Fibroblast of peridontal ligament (primary cell): ENCODE measurements around the gene RHBDD3.

Source experiments
- DNase-seq: peaks from one replicate; pipeline ENCODE4 v3.0.0-alpha.2; 2010; ENCODE audit errors: extremely low read depth

The RHBDD3 gene

DNA sequence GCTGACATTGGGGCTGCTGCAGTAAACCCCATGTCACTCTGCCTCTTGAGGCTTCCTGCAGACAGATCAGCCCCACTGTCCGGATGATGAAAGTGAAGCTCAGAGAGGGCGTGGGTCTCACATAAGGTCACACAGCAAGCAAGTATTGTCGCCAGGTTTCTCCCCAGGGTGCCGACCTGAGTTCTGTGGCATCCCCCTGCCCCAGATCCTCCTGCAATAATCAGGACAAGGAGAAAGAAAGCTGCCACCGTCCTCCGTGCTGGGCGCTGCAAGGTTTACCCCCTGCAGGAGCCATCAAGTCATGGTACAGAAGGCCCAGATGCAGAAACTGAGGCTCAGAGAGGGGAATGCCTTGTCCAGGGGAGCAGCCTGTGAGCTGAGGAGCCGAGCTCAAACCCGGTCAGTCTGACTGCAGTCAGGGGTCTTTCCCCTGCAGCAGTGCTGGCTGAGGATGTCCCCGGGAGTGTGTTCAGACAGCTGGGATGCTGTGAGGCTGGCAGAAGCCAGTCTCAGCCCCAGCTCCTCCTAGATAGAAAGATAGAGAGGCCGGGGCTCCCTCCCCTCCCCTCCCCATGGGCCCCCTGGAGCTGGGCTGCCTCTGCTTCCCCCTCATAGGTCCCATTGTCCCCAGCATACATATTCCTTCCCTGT, 48.9 kb downstream of the RHBDD3 start:
- no peak for DNase-seq

DNA sequence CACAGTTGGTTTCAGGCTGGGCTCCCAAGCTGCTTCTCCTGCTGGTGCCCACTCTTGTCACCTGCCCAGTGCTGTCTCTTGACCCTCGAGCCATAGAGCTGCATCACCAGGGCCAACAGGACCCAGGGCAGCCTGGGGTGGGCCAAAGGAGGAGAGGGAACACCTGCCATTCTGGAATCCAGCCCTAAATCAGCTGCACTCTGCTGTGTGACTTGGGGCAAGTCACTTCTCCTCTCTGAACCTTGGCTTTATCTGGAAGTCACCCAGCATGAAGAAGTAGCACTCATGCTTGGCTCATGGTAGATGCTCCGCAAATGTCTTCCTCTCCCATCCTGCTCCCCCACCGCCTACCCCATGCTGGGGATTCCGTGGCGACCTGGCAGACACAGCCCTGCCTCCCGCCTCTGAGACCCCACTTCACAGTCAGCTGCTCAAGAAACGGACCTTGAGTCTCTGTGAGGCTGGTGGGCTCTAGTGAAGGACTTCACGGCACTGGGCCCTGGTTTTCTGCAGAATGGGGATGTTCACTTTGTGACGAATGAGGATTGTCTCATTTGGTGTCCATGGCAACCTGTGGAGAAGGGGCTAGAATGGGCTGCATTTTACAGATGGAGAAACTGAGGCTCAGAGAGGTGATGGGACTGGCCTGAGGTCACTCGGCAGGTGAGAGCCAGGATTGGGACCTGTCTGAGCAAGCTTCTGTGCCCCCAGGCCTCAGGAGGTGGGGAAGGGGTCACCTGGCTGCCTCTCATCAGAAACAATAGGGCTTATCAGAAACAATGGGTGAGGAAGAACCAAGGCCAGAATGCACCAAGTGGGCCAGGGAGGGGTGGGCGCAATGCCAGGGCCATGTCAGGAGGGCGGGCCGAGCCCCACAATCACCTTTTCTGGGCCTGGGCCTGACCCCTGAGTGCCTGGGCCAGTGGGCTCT, 49.7 kb downstream of the RHBDD3 start:
- no peak for DNase-seq

DNA sequence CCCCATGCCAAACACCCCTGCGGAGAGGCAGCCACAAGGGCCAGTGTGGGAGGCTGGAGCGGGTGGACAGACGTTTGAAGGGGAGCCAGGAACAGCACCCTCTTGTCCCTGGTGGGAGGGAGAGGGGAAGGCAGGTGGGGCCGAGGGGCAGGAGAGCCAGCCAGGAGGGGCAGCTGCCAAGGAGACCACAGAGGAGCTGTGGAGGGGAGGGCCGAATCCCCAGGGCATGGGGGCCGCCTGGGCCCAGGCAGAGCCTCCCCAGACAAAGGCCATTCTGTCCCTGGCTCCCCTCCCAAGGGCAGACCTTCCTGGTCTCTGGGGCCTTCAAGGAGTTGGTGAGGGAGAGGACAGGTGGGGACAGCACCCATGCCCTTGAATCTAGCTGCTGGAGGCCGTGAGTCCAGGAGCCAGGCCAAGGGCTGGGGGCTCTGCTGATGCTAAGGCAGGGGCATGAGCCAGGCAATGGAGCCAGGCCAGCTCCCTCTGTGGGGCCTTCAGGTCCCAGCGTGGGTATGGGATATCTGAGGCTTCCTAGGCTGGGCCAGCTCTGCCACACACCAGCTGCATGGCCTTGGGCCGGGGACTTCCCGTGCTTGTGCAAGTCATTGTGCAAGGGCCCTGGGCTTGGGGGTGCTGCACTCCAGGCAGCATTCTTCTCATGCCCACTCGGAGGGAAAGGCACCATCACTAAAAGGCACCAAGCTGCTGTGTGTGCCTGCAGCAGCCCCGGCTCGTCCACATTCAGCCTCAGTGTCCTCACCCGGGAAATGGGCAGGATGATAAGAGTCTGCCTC, 50.7 kb downstream of the RHBDD3 start:
- peak; percentile 47 for DNase-seq

DNA sequence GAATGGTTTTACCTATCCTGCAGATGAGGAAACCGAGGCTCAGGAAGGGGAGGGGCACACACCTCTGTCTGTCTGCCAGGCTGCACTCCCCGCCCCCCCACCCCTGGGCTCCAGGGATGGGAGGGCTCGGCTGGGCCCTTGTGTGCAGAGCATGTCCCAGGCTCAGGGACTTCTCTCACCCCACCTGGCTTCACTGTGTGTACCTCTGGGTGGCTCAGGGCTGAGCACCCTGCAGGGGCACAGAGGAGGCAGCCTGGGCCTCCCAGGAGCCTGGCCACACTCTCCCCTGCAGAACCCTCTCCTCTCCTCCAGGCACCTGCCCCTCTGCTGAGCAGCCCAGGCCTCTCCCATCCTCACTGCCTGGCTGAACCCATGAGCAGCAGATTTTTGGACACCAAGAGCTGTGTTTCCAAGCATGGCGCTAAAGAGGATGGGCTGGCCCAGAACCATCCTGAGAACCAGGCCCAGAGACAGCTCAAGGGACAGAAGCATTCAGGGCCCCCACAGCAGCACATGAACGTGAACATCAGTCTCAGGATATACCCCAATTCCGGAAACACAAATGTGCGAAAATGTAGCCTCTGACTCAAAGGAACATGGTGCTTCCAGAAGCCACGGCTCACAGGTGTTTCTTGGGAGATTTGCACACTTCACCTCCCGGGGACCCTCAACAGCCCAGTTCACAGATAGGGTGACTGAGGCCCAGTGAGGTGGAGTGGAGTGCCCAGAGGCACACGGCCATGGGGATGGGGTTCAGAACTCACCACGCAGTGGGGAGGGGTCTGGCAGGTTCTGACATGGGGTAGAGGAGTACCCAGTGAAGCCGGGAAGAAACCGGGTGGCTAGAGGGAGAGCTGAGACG, 51.5 kb downstream of the RHBDD3 start:
- DNase-seq, result no peak

DNA sequence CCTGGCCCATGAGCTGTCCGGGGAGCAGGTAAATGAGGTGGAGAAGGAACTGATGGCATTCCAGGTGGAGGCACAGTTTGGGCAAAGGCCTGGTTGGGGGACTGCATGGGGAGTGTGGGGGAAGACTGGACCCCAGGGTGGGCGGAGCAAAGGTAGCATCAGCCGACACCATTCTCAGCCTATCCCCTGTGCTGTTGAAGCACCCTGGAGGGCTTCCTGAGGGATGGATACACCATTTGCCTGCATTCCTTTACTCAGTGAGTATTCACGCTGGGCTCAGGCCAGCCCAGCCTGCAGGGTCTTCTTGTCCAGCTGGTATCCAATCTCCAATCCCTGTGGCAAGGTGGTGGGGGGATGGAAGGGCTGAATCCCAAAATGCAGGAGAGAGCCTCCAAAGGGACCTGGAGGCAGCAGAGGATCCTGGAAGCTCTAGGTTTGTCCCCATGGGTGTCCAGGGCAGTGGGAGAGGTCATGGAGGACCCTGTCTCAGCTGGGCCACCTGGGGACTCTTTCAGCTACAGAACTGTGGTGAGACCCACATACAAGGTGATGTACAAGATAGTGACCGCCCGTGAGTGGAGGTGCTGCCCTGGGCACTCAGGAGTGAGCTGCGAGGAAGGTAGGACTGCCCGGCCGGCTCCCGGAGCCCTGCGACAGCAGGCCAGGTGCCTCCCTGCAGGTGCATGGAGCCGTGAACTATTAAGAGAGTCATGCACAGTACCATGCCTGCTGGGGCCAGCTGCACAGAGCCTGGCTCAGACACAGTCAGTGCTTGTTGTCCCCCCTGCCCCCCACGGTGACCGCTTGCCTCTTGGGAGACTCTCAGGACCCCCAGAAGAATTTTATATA, 52.5 kb downstream of the RHBDD3 start:
- DNase-seq, result no peak

DNA sequence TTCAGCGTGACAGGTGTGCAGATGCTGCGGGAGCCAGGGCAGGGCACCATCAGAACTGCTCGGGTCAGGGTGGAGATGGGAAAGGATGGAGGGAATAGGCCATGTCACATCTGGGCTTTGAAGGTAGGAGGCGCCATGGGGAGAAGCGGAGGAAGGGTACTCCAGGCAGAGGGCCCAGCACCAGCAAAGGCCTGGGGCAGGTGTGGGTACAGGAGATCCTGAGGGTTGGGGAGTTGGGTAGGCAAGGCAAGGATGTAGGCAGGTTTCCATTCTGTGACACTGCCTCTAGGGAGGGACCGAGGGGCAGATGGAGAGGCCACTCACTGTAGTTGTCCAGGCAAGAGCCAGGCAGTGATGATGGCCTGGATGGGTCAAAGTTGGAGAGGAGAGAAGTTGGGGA, 53.5 kb downstream of the RHBDD3 start:
- DNase-seq, result no peak

DNA sequence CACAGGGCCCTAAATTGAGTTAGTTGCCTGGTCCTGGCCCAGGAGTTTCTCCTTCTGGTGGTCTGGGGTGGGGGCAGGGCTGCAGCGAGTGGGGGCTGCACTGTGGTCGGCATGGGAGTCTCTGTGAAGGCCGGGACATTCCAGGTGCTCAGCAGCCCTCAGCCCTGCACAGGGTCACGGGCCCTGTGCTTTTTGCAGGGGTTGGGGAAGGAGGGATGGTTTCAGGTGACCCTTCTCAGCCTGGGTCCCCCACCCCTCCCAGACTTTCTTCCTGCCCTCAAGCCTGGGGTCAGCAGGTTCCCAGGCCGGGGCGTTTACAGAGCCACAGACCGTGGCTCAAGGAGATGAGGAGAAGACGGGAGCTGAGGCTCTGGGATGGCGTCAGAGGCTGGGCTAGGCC, 54.3 kb downstream of the RHBDD3 start:
- DNase-seq, result no peak

DNA sequence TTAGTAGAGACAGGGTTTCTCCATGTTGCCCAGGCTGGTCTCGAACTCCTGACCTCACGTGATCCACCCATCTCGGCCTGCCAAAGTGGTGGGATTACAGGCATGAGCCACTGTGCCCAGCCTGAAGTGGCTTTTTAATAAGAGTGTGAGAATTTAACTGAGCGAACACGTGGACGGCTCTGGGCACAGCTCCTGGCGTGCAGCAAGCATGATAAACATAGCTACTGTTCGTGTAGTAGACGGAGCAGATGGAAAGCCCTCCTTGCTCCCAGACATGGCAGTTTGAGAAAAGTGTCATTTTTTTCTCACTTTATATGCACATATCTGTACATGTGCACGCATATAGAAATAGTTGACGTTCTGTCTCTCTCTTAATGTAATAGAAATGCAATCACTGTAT, 55.0 kb downstream of the RHBDD3 start:
- no peak for DNase-seq

DNA sequence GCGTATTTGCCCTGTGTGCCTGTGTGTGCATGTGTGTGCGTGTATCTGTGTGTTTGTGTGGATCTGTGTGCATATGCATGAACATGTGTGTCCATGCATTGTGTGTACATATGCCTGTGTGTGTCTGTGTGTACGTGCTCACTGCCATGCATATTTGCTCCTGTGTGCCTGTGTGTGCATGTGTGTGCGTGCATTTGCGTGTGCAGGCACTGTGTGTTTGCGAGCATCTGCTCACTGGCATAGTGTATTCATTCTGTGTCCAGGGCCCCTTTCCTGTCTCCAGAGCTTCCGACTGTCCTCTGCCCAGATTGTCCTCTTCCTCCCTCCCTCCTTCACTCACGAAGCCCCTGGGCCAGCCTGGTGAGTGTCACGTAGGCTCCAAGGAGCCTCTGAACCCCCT, 56.3 kb downstream of the RHBDD3 start:
- no peak for DNase-seq

DNA sequence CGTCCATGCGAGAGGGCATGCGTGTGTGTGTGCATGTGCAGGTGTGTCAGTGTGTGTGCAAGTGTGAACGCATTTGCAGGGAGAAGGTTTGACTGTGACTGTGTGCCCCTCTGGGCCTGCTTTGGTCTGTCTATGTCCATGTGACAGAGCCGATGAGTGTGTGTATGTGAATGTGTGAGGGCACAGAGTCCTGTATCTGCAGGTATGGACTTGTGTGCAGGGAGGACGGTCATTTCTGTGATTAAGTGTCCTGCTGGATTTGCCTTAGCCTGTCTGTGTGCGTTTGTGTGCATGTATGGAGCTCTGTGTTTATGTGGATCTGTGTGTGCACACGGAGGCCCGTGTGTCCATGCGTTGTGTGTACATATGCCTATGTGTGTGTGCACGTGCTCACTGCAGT, 56.7 kb downstream of the RHBDD3 start:
- no peak for DNase-seq
